HG03064 (cell line): ENCODE data around the gene MATK.

Experiments used
- ATAC-seq: cut with Tn5 transposase; IDR thresholded peaks from one replicate; pipeline ENCODE4 v1.9.1; 2021; ENCODE audit warnings: low read depth; ENCODE audit not compliant: unreplicated experiment

Gene MATK

GRCh38 chr19:3792114-3792513 lies 5.9 kb upstream of the MATK start:
- no peak for ATAC-seq

GRCh38 chr19:3790941-3791340 lies 4.8 kb upstream of the MATK start:
- ATAC-seq: no peak

GRCh38 chr19:3790209-3790734 lies 4.1 kb upstream of the MATK start:
- ATAC-seq: no peak

GRCh38 chr19:3788996-3789778 lies 3.0 kb upstream of the MATK start:
- no peak for ATAC-seq

- ATAC-seq: no peak
Observed at GRCh38 chr19:3785451-3785937, 687 bp downstream of the MATK start.

- no peak for ATAC-seq
Observed at GRCh38 chr19:3784607-3785450, 1.4 kb downstream of the MATK start.

- ATAC-seq: no peak
Observed at GRCh38 chr19:3783660-3784584, 2.3 kb downstream of the MATK start.

- no peak for ATAC-seq
Observed at GRCh38 chr19:3782903-3783302, 3.3 kb downstream of the MATK start.

GRCh38 chr19:3782330-3782729 lies 3.9 kb downstream of the MATK start:
- no peak for ATAC-seq

- no peak for ATAC-seq
Observed at GRCh38 chr19:3781603-3782002, 4.6 kb downstream of the MATK start.

- no peak for ATAC-seq
Observed at GRCh38 chr19:3780786-3781304, 5.3 kb downstream of the MATK start.

GRCh38 chr19:3778899-3779723 lies 7.1 kb downstream of the MATK start:
- no peak for ATAC-seq

- no peak for ATAC-seq
Observed at GRCh38 chr19:3778104-3778867, 7.9 kb downstream of the MATK start.

GRCh38 chr19:3776479-3777040 lies 9.6 kb downstream of the MATK start:
- no peak for ATAC-seq

GRCh38 chr19:3775831-3776230 lies 10.3 kb downstream of the MATK start:
- ATAC-seq: no peak

GRCh38 chr19:3775374-3775711 lies 10.8 kb downstream of the MATK start:
- no peak for ATAC-seq

GRCh38 chr19:3774621-3775373 lies 11.4 kb downstream of the MATK start:
- no peak for ATAC-seq
